Peyer's patch (tissue), 4 donors: ENCODE data around the gene OSBPL10.

Source experiments
- POLR2A ChIP-seq, 2 donors: fragments of 450-650 bp; IDR thresholded peaks; one replicate each; pipeline ENCODE4 v1.5.1; 2017; ENCODE audit warnings: antibody characterized with exemption in 2 of 2, mild to moderate bottlenecking in 2 of 2, moderate library complexity in 2 of 2
- TF ChIP-seq, protein P1 (sequence below), 6 experiments: fragments of 450-650 bp in 4 of 6; fragments of 200-600 bp in 2 of 6; sonication (generic) in 1 of 6; IDR thresholded peaks; one replicate each; pipeline ENCODE4 v1.5.1; 2017 to 2019; ENCODE audit warnings: antibody characterized with exemption in 6 of 6, mild to moderate bottlenecking in 3 of 6, moderate library complexity in 1 of 6

DNA sequence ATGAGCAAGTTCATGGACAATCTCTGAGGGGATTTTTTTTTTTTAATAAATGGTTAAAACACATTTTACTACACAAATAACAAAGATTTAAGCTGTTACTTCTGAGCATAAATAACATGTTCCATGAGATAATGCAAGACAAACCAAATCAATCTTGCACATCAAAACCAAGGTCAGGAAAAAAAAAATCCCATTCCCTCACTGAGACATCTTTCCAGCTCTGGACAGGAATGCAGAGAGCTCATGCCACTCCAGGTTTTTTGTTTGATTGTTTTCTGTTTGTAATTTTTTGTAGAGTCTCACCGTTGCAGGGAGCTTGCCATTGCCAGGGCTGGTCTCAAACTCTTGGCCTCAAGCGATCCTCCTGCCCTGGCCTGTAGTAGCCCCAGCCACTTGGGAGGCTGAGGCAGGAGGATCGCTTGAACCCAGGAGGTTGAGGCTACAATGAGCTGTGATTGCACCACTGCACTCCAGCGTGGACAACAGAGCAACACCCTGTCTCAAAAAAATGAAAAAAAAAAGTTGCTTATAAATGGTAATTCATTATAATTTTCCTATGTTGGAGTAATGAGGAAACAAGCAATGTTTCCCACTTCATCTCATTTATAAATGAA lies 14.0 kb downstream of the OSBPL10 start:
- TF ChIP-seq, protein P1, sequence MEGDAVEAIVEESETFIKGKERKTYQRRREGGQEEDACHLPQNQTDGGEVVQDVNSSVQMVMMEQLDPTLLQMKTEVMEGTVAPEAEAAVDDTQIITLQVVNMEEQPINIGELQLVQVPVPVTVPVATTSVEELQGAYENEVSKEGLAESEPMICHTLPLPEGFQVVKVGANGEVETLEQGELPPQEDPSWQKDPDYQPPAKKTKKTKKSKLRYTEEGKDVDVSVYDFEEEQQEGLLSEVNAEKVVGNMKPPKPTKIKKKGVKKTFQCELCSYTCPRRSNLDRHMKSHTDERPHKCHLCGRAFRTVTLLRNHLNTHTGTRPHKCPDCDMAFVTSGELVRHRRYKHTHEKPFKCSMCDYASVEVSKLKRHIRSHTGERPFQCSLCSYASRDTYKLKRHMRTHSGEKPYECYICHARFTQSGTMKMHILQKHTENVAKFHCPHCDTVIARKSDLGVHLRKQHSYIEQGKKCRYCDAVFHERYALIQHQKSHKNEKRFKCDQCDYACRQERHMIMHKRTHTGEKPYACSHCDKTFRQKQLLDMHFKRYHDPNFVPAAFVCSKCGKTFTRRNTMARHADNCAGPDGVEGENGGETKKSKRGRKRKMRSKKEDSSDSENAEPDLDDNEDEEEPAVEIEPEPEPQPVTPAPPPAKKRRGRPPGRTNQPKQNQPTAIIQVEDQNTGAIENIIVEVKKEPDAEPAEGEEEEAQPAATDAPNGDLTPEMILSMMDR (IDR thresholded peaks at IDR 0.05) = no peak
- TF ChIP-seq POLR2A (IDR thresholded peaks at IDR 0.05) = no peak
